HepG2 (cell line): ENCODE data around the gene C9orf78. TPM values are rescaled to one million over a fixed set of nuclear protein-coding genes. Genes with fewer than 3 reads are reported as not detected.

Source experiments
- ARID3A ChIP-seq: IDR thresholded peaks from 2 replicates; pipeline ENCODE4 v1.6.1; 2012; ENCODE audit warnings: low read depth, low read length, improper control_type of control experiment
- ARNT2 ChIP-seq: sonication (generic); formaldehyde crosslinking; IDR thresholded peaks from 2 replicates; pipeline ENCODE4 v1.8.0; 2022; ENCODE audit warnings: mild to moderate bottlenecking, low read depth, missing genetic modification reagents, moderate library complexity
- FIP1L1 ChIP-seq: fragments of 200-400 bp; formaldehyde crosslinking; IDR thresholded peaks from 2 replicates; pipeline ENCODE4 v1.6.1; 2018; ENCODE audit warnings: low read depth, mild to moderate bottlenecking, low read length, moderate library complexity, borderline replicate concordance; ENCODE audit not compliant: insufficient read depth
- HNRNPH1 ChIP-seq: fragments of 200-400 bp; formaldehyde crosslinking; optimal IDR thresholded peaks from 2 replicates; pipeline ENCODE3; 2017; ENCODE audit warnings: mild to moderate bottlenecking, low read depth, low read length
- IRF2 ChIP-seq: IDR thresholded peaks from 2 replicates; pipeline ENCODE4 v1.6.1; 2018; ENCODE audit warnings: missing genetic modification reagents, missing compliant biosample characterization
- KLF6 ChIP-seq: IDR thresholded peaks from 2 replicates; pipeline ENCODE4 v1.8.0; 2016; ENCODE audit warnings: missing biosample characterization, missing genetic modification reagents
- MAFF ChIP-seq: IDR thresholded peaks from 2 replicates; pipeline ENCODE4 v1.6.1; 2011; ENCODE audit warnings: low read depth, low read length, improper control_type of control experiment
- MED1 ChIP-seq: sonication (generic); formaldehyde crosslinking; IDR thresholded peaks from 2 replicates; pipeline ENCODE4 v1.4.0; 2020; ENCODE audit warnings: missing genetic modification reagents
- NR2C2 ChIP-seq: sonication (generic); formaldehyde crosslinking; IDR thresholded peaks from 2 replicates; pipeline ENCODE4 v1.4.0; 2020; ENCODE audit warnings: missing genetic modification reagents, mild to moderate bottlenecking, moderate library complexity, borderline replicate concordance
- RBFOX2 ChIP-seq: fragments of 200-400 bp; formaldehyde crosslinking; IDR thresholded peaks from 2 replicates; pipeline ENCODE4 v1.6.1; 2017; ENCODE audit warnings: low read depth, mild to moderate bottlenecking, low read length
- RNF2 ChIP-seq: fragments of 450-650 bp; conservative IDR thresholded peaks from 2 replicates; pipeline ENCODE4 v1.6.1; 2016; ENCODE audit warnings: low read depth
- TFAP4 ChIP-seq: sonication (generic); IDR thresholded peaks from 2 replicates; pipeline ENCODE4 v1.6.1; 2016; ENCODE audit warnings: low read depth, borderline replicate concordance
- THAP11 ChIP-seq: IDR thresholded peaks from 2 replicates; pipeline ENCODE4 v1.6.1; 2016; ENCODE audit warnings: missing biosample characterization, missing genetic modification reagents
- ZFP1 ChIP-seq: IDR thresholded peaks from 2 replicates; pipeline ENCODE4 v1.6.1; 2016
- ZNF205 ChIP-seq: IDR thresholded peaks from 2 replicates; pipeline ENCODE4 v1.6.1; 2018; ENCODE audit warnings: missing biosample characterization, missing genetic modification reagents
- ZNF468 ChIP-seq: sonication (generic); formaldehyde crosslinking; IDR thresholded peaks from 2 replicates; pipeline ENCODE4 v1.8.0; 2022; ENCODE audit warnings: mild to moderate bottlenecking, moderate library complexity, missing genetic modification reagents
- ZNF556 ChIP-seq: sonication (generic); formaldehyde crosslinking; IDR thresholded peaks from 2 replicates; pipeline ENCODE4 v1.4.0; 2020; ENCODE audit warnings: mild to moderate bottlenecking, missing genetic modification reagents, borderline replicate concordance
- polyA plus RNA-seq, 8 experiments: library from polyadenylated mRNA; depleted of rRNA in 3 of 8; stranded (reverse) in 7 of 8; unstranded in 1 of 8; fragments of >200 nt; fragmentation: Illumina TruSeq in 4 of 8; extraction: Trizol in 4 of 8; gene quantifications; 2 replicates each; pipeline versions ENCODE4 v1.2.1 to v1.2.3, GENCODE V29; 2011 to 2016; ENCODE audit warnings: low read depth in 4 of 8, missing spikeins in 1 of 8, mixed read lengths in 1 of 8; ENCODE audit not compliant: insufficient read depth in 1 of 8
- total RNA-seq, 5 experiments: library from RNA; depleted of rRNA; stranded (reverse); fragments of >200 nt; fragmentation: Illumina TruSeq; extraction: Trizol; gene quantifications; 2 replicates each; pipeline ENCODE4 v1.2.3, GENCODE V29; 2016; ENCODE audit warnings: low read depth in 1 of 5
- TF ChIP-seq, protein P1 (sequence below): sonication (generic); formaldehyde crosslinking; conservative IDR thresholded peaks from 2 replicates; pipeline ENCODE4 v1.5.0; 2020; ENCODE audit warnings: missing genetic modification reagents
- TF ChIP-seq, protein P2 (sequence below): sonication (generic); formaldehyde crosslinking; IDR thresholded peaks from 2 replicates; pipeline ENCODE4 v1.4.0; 2020; ENCODE audit warnings: missing genetic modification reagents

The C9orf78 gene
- total and polyA plus RNA-seq, 2 of the 13 experiments (the other 11 are each of a cell fraction or from before 2014, with no cell fraction given), result 18.4 to 35.5 TPM

DNA sequence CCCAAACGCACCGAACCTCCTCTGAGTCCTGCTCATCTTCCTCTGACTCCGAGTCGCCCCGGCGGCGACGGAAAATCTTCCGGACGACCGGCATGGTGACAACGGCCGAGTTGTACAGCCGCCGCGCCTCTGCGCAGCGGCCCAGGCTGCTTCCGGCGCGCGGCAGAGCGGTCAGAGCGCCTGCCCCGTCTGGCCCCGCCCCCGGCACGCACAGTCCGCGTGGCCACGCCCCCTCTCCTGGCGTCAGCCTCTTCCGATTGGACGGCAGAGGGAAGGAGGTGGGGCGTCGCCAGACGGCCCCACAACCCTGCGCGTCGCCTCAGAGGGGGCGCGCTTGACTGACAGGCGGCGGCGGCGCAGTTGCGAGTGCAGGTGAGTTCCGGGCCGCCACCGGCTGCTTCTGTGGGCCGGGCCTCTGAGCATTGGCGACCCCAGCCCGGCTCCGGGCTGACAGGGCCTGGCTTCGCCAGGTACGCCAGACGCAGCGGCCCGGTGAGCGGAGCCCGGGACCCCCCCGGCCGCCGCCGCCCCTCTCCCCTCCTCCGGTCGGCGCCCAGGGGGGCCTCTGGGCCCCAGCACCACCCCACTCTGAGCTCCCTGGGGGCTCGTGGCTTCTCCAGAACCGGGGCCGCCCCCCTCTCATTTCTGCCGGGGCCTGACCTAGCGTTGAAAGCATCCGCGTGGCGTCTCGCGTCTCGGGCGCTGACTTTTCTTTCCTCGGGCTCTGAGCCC is at the start of gene C9orf78, which contains the start of gene USP20 (continued):
- TF ChIP-seq MED1 (CRISPR knock-in tag) (peak; percentile 55; the same call in 1 of the 2 replicates), KLF6 (peak; percentile 12; the same call in 1 of the 2 replicates), FIP1L1 (no peak), THAP11 (CRISPR knock-in tag) (peak; percentile 89), ZNF205 (CRISPR knock-in tag) (no peak), RNF2 (no peak), ARID3A (no peak), ARNT2 (peak; percentile 67; the same call in 1 of the 2 replicates), RBFOX2 (peak; percentile 88), MAFF (no peak), ZNF556 (CRISPR knock-in tag) (no peak), ZNF468 (CRISPR knock-in tag) (no peak), ZFP1 (CRISPR knock-in tag) (no peak), NR2C2 (peak; percentile 70), TFAP4 (peak; percentile 42; the same call in 1 of the 2 replicates), HNRNPH1 (no peak), IRF2 (CRISPR knock-in tag) (no peak)
- TF ChIP-seq, protein P1, sequence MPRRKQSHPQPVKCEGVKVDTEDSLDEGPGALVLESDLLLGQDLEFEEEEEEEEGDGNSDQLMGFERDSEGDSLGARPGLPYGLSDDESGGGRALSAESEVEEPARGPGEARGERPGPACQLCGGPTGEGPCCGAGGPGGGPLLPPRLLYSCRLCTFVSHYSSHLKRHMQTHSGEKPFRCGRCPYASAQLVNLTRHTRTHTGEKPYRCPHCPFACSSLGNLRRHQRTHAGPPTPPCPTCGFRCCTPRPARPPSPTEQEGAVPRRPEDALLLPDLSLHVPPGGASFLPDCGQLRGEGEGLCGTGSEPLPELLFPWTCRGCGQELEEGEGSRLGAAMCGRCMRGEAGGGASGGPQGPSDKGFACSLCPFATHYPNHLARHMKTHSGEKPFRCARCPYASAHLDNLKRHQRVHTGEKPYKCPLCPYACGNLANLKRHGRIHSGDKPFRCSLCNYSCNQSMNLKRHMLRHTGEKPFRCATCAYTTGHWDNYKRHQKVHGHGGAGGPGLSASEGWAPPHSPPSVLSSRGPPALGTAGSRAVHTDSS (CRISPR knock-in tag), result no peak
- TF ChIP-seq, protein P2, sequence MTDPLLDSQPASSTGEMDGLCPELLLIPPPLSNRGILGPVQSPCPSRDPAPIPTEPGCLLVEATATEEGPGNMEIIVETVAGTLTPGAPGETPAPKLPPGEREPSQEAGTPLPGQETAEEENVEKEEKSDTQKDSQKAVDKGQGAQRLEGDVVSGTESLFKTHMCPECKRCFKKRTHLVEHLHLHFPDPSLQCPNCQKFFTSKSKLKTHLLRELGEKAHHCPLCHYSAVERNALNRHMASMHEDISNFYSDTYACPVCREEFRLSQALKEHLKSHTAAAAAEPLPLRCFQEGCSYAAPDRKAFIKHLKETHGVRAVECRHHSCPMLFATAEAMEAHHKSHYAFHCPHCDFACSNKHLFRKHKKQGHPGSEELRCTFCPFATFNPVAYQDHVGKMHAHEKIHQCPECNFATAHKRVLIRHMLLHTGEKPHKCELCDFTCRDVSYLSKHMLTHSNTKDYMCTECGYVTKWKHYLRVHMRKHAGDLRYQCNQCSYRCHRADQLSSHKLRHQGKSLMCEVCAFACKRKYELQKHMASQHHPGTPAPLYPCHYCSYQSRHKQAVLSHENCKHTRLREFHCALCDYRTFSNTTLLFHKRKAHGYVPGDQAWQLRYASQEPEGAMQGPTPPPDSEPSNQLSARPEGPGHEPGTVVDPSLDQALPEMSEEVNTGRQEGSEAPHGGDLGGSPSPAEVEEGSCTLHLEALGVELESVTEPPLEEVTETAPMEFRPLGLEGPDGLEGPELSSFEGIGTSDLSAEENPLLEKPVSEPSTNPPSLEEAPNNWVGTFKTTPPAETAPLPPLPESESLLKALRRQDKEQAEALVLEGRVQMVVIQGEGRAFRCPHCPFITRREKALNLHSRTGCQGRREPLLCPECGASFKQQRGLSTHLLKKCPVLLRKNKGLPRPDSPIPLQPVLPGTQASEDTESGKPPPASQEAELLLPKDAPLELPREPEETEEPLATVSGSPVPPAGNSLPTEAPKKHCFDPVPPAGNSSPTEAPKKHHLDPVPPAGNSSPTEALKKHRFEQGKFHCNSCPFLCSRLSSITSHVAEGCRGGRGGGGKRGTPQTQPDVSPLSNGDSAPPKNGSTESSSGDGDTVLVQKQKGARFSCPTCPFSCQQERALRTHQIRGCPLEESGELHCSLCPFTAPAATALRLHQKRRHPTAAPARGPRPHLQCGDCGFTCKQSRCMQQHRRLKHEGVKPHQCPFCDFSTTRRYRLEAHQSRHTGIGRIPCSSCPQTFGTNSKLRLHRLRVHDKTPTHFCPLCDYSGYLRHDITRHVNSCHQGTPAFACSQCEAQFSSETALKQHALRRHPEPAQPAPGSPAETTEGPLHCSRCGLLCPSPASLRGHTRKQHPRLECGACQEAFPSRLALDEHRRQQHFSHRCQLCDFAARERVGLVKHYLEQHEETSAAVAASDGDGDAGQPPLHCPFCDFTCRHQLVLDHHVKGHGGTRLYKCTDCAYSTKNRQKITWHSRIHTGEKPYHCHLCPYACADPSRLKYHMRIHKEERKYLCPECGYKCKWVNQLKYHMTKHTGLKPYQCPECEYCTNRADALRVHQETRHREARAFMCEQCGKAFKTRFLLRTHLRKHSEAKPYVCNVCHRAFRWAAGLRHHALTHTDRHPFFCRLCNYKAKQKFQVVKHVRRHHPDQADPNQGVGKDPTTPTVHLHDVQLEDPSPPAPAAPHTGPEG (CRISPR knock-in tag), result no peak
